Stimulated activated naive CD8-positive, alpha-beta T cell treated with anti-CD3 and anti-CD28 coated beads, Interleukin-15, Interleukin-2, amounts not matched to agents 100 ng/mL and 50 ng/mL, for 24 hours (primary cell): ENCODE data around the gene MYRIP.

Source experiments
- H3K27ac Mint-ChIP-seq: one replicate; pipeline ENCODE4 v1.8.0; 2021; ENCODE audit warnings: mild to moderate bottlenecking, mixed read lengths
- H3K27me3 Mint-ChIP-seq: one replicate; pipeline ENCODE4 v1.8.0; 2021; ENCODE audit warnings: mixed read lengths
- H3K36me3 Mint-ChIP-seq: one replicate; pipeline ENCODE4 v1.8.0; 2021; ENCODE audit warnings: low read depth, mixed read lengths
- H3K4me1 Mint-ChIP-seq: one replicate; pipeline ENCODE4 v1.8.0; 2021; ENCODE audit warnings: low read depth, mixed read lengths
- H3K4me3 Mint-ChIP-seq: one replicate; pipeline ENCODE4 v1.8.0; 2021; ENCODE audit warnings: mild to moderate bottlenecking, mixed read lengths
- H3K9me3 Mint-ChIP-seq: one replicate; pipeline ENCODE4 v1.8.0; 2021; ENCODE audit warnings: mixed read lengths

Gene MYRIP

DNA sequence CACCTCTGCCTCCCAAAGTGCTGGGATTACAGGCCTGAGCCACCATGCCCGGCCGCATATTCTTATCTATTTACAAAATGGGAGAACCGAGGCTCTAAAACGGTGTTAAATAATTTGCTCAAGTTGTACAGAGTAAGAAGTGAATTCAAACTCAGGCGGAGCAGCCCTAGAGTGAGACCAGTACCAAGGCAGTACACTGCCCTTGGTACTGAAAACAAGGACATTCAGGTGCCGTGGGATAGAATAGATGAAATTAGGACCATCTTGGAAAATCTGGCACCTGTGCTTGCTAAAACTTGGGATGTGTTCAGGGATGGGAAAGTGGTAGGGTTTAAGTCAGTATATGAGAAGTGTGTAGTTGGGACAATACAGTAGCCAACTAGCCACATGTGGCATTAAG, 100.7 kb downstream of the MYRIP start:
- H3K36me3 Mint-ChIP-seq = no peaks in the 10 kb centered on the region
- H3K27ac Mint-ChIP-seq = no peak overlapping the region
- no peaks in the 10 kb centered on the region for H3K9me3 Mint-ChIP-seq
- no peaks in the 10 kb centered on the region for H3K27me3 Mint-ChIP-seq
- no peaks in the 10 kb centered on the region for H3K4me1 Mint-ChIP-seq
- no peak overlapping the region for H3K4me3 Mint-ChIP-seq

DNA sequence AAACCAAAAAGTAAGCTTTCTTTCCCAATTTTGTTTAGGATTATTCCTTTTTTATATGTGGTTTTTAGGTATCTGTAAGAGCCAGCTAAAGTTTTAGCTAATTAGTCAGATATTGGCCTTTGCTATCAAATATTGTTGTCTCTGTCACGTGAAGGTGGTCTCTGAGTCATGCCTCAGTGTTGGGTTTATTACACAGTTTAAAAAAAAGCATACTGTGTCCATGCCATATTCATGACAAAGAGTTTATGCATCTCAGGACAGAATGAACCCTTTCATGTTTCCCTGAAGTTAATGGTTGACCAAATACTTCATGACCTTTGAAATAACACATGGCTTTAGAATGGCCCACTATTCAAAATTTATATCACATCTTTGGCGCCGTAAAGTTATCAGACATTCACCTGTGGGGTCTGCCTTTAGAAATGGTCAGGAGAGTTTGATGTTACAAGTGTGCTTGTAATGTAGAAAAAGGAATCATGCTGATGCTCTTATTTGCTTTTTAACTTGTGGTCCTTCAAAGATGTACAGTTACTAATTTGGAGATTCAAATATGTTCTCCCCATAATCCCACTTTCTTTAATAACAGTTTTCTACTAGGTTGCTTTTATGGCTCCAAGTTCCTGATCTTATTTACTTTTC, 101.5 kb downstream of the MYRIP start:
- no peaks in the 10 kb centered on the region for H3K27me3 Mint-ChIP-seq
- H3K27ac Mint-ChIP-seq = no peak overlapping the region
- H3K4me1 Mint-ChIP-seq = no peaks in the 10 kb centered on the region
- no peaks in the 10 kb centered on the region for H3K9me3 Mint-ChIP-seq
- no peak overlapping the region for H3K4me3 Mint-ChIP-seq
- H3K36me3 Mint-ChIP-seq = no peaks in the 10 kb centered on the region

DNA sequence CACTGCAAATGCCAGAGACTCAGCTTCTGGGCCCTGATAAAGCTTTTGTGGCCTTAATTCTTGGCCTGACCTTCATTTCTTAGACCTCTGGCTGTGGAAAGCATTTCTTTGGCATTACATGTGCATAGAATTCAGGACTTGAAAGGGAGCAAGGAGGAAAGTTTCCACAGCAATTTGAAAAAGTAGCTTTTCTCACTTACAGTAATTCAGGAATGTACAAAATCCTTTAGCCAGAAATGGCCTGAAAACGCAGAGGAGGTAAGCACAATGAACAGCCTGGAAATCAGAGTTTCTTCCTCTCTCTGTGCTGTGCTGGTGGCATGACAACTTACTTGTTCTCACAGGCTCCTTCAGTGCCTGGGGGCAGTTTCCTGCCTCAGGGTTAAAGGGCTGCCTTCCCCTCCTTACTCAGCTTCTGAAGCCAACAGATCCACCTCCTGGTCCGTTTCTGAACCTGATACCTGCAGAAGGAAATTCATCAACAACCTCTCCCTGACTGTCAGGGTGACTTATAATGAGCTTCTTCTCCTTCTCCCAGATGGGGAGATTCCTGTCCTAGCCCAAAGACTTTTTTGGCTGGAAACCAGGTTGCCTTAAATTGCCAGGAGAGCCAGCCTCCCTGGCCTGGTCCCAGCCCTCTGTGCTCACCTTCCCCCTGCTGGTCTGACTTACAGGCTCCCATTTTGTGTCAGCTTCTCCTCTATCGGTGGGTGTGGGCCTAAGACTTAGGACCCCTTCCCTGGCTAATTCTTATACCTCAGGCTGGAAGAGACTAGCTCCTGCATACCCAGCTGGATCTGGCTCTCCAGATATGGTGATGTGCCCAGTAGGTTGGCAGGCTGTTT, 102.3 kb downstream of the MYRIP start:
- no peak overlapping the region for H3K27ac Mint-ChIP-seq
- no peaks in the 10 kb centered on the region for H3K27me3 Mint-ChIP-seq

DNA sequence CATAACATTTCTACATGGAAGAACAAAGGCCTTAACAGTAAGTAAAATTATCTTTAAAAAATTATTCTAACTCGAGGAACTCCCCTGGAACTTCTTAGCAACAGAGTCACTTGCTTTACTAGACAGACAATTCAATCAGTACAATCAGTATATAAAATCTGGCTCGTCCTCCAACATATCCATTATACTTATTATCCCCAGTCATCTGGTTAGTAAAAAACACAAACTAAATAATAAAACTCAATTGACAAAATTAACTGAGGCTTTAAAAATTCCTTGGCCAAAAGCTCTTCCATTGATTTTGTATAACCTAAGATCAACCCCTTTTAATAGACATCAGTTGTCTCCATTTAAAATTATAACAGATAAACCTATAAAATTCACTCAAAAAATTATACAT, 105.6 kb downstream of the MYRIP start:
- no peaks in the 10 kb centered on the region for H3K36me3 Mint-ChIP-seq
- no peak overlapping the region for H3K4me3 Mint-ChIP-seq
- H3K27me3 Mint-ChIP-seq = no peaks in the 10 kb centered on the region
- no peak overlapping the region for H3K27ac Mint-ChIP-seq
- no peaks in the 10 kb centered on the region for H3K9me3 Mint-ChIP-seq
- no peaks in the 10 kb centered on the region for H3K4me1 Mint-ChIP-seq

More for the DNA sequence above, 102.3 kb downstream of the MYRIP start:
- Mint-ChIP-seq H3K36me3 (no peaks in the 10 kb centered on the region), H3K4me3 (no peak overlapping the region), H3K9me3 (no peaks in the 10 kb centered on the region), H3K4me1 (no peaks in the 10 kb centered on the region)

DNA sequence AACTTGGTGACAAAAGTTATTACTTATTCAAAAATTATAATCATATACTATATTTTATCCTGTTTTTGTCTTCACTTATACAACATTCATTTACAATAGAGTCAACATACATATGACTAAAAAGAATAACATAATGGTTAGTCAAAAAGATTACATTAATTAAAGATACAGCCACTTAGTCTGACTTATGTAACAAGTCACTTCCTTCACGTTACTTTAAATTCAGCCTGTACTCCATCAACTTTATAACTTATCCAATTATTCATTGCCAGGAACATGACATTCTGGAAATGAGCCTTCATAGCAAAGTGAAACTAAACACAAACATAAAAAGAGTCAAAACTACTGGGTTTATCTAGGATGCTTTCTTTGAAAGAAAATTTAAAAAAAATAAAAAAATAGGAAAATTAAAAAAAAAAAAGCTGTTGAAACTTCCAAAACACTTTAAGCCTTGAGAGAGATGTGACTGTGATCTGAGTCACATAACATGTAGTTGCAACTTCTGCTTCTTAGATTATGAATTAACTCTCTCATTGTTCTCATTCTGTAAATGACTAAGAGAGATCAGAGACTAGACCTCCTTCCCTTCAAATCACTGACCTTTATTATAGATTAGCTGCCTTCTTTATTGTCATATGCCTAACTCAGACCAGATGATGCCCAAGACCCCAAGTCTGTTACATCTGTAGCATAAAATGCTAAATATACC, 107.8 kb downstream of the MYRIP start:
- H3K27ac Mint-ChIP-seq = no peak overlapping the region
- no peaks in the 10 kb centered on the region for H3K27me3 Mint-ChIP-seq
- H3K4me1 Mint-ChIP-seq = no peaks in the 10 kb centered on the region
- no peaks in the 10 kb centered on the region for H3K9me3 Mint-ChIP-seq
- no peak overlapping the region for H3K4me3 Mint-ChIP-seq
- no peaks in the 10 kb centered on the region for H3K36me3 Mint-ChIP-seq

DNA sequence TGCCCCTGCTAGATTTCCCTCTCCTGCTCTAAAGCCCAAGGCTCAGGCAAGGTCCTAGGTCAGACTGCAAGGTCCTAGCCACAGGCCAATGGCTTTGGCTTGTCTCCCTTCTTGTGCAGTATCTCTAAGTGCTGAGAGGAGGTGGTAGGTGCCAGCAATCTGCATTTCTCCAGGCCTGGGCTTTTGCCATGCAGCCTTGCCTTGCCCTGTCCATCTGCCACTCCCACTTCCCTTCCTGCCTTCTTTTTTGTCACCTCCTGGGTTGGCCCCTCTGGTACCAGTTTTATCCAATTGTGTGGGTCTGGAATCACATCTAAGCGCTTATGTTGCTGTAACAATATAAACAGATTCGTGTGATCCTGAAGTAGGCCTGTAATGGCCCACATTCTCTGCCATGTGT, 109.9 kb downstream of the MYRIP start:
- no peaks in the 10 kb centered on the region for H3K27me3 Mint-ChIP-seq
- H3K36me3 Mint-ChIP-seq = no peaks in the 10 kb centered on the region
- no peaks in the 10 kb centered on the region for H3K4me1 Mint-ChIP-seq
- no peaks in the 10 kb centered on the region for H3K9me3 Mint-ChIP-seq
- no peak overlapping the region for H3K4me3 Mint-ChIP-seq
- no peak overlapping the region for H3K27ac Mint-ChIP-seq

DNA sequence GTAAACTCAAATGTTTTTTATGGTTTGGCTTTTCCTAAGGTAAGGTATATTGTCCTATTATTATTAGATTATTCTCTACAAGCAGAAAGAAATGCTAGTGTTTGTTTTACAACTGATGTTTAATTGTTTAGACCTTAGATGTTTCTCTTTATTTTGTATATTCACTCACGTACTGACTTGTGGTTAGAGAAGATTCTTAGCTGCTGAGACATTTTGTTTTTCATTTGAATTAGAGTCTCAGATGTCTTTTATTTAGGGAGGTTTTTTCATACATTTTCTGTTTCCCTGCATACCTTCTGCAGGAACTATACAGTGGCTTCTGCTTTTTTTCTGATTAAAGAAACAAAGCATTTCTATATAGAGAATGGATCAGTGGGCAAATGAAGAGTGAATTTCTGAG, 110.9 kb downstream of the MYRIP start:
- Mint-ChIP-seq H3K27me3 (no peaks in the 10 kb centered on the region), H3K9me3 (no peaks in the 10 kb centered on the region), H3K27ac (no peak overlapping the region), H3K4me3 (no peak overlapping the region), H3K4me1 (no peaks in the 10 kb centered on the region), H3K36me3 (no peaks in the 10 kb centered on the region)

DNA sequence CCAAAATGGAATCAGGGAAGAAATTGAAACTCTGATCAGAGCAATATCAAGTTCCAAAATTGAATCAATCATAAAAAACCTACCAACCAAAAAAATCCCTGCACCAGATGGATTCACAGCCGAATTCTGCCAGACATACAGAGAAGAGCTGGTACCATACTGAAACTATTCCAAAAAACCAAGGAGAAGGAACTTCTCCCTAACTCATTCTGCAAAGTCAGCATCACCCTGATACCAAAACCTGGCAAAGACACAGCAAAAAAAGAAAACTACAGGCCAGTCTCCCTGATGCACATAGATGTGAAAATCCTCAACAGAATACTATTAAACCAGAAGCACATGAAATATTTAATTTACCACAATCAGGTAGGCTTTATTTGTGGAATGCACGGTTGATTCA, 118.1 kb downstream of the MYRIP start:
- no peak overlapping the region for H3K27ac Mint-ChIP-seq
- no peaks in the 10 kb centered on the region for H3K36me3 Mint-ChIP-seq

DNA sequence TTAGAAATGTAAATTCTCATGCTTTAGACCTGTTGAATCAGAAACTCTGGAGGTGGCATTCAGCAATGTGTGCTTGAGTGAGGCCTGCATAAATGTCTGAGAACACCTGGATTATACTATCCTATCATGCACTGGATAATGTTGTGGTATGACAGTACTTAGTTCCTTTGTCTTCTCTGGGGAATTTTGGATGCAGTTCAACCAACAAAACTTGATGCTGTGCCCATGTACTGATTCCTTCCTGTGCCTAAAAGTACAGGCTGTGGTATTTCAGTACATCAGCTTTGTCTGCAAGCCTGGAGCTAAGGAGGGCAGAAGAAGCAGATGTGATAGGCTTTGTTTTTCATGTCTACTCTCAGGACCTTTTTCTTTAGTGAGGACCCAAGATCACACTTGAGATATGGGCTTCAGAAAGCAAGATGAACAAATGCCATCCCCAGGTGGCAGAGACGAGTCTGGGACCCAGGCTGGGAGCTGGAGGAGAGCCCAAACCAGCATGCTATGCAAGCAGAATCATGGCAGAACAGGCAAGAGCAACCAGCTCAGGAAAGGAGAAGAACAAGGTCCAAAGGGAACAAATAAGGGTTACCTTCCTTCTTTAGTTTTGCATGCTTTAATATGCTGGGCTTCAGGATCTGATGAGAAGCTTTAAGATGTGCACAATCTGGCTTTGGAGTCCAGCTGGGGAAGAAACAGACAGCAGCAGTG, 124.7 kb downstream of the MYRIP start:
- Mint-ChIP-seq H3K9me3 (no peaks in the 10 kb centered on the region), H3K27ac (no peak overlapping the region), H3K36me3 (no peaks in the 10 kb centered on the region), H3K4me3 (no peak overlapping the region), H3K27me3 (no peaks in the 10 kb centered on the region), H3K4me1 (no peaks in the 10 kb centered on the region)

More for the DNA sequence above, 118.1 kb downstream of the MYRIP start:
- Mint-ChIP-seq H3K27me3 (no peaks in the 10 kb centered on the region), H3K9me3 (no peaks in the 10 kb centered on the region), H3K4me3 (no peak overlapping the region), H3K4me1 (no peaks in the 10 kb centered on the region)

DNA sequence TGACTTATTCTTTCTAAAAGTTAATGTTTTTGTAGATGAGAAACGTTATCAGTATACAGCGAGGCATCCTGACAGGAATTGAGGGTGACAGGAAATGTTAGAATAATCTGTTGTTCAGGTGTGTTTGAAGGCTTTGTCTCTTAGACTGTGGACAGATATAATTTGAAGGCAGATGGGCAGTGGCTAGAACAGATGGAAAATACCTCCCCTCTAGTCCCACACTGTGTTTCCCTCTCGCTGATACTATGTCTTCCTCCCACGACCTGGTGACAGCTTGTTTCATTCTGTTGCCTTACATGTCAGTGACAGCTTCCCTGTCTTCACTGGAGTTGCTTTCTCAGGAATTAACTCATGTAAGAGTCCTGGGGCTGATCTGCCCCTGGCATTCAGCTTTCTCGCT, 125.3 kb downstream of the MYRIP start:
- Mint-ChIP-seq H3K36me3 (no peaks in the 10 kb centered on the region), H3K4me3 (no peak overlapping the region), H3K4me1 (no peaks in the 10 kb centered on the region), H3K27ac (no peak overlapping the region), H3K27me3 (no peaks in the 10 kb centered on the region), H3K9me3 (no peaks in the 10 kb centered on the region)

DNA sequence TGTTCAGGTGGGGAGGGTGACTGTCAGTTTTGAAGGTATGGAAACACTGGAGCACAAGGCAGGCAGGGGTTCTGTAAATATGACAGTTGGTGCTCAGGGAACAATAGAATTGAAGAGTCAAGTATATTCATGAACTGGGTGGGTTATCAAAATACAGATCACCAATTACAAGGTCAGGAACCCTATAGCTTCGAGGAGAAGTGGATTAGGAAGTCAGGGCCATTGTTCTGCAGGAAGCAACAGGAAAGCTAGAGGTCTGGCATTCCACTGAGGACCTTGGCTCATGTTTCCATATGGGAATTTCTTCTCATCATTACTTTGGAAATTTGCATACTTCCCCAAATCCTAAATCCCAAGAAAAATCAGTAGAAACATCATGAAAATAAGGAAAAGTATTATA, 125.9 kb downstream of the MYRIP start:
- Mint-ChIP-seq H3K9me3 (no peaks in the 10 kb centered on the region), H3K27me3 (no peaks in the 10 kb centered on the region), H3K27ac (no peak overlapping the region), H3K36me3 (no peaks in the 10 kb centered on the region), H3K4me3 (no peak overlapping the region), H3K4me1 (no peaks in the 10 kb centered on the region)

DNA sequence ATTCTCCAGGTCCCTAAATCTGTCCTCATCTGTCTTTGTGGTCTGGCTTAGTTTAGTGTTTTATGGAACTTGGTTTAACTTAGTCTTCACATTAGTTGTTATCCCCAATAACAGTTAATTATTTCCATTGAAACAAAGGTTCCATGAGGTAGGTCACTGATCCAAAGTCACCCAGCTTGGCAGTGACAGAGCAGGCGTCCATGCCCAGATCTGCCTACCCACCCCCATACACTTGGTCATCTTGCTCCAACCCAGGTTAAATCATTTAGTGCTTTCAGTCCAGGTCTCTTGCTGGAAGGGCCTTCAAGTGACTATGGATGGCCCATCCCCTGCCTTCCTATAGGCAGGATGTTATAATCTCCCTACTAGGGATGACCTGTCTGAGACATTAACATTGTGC, 127.4 kb downstream of the MYRIP start:
- Mint-ChIP-seq H3K27ac (no peak overlapping the region), H3K4me3 (no peak overlapping the region), H3K27me3 (peaks cover under 1% of the 10 kb centered on the region), H3K4me1 (no peaks in the 10 kb centered on the region), H3K36me3 (no peaks in the 10 kb centered on the region), H3K9me3 (no peaks in the 10 kb centered on the region)

DNA sequence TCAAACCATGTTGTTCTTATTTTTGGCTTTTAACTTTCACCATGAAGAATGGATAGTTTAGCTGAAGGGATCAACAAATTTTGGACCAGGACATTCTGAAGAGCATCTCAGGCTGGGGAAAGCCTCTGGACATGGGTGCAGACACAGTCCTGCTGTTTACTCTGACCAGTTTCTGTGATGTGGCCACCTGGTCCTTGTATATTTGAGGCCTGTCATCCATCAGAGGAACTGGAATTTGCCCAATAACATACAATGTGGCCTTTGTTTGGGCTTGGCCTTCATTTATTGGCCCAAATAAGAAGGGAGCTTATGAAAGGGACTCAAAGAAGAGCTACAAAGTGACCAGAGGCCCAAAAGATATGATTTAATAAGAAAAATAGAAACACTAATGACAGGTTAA, 127.9 kb downstream of the MYRIP start:
- peaks cover 4% of the 10 kb centered on the region for H3K27me3 Mint-ChIP-seq
- H3K9me3 Mint-ChIP-seq = no peaks in the 10 kb centered on the region
- no peaks in the 10 kb centered on the region for H3K36me3 Mint-ChIP-seq

DNA sequence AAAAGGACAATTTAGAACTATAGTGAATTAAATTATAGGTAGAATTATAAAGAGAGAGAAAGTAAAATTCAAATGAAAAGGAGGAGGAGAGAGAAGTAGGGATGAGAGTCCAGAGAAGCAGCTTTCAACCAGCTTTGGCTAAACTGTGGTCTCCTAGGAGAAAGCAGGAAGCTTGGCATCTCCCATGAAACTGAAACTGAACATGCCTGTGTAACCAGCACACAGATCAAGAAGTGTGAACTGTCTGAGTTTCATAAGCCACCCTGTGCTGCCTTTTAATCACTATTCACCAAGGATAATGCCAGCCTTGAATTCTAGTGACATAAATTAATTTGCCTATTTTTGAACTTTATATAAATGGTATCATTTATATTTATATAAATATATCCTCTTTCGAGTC, 128.5 kb downstream of the MYRIP start:
- Mint-ChIP-seq H3K4me3 (no peak overlapping the region), H3K9me3 (no peaks in the 10 kb centered on the region), H3K36me3 (no peaks in the 10 kb centered on the region), H3K4me1 (no peaks in the 10 kb centered on the region), H3K27me3 (peaks cover 4% of the 10 kb centered on the region), H3K27ac (no peak overlapping the region)

More for the DNA sequence above, 127.9 kb downstream of the MYRIP start:
- Mint-ChIP-seq H3K27ac (no peak overlapping the region), H3K4me1 (no peaks in the 10 kb centered on the region), H3K4me3 (no peak overlapping the region)

DNA sequence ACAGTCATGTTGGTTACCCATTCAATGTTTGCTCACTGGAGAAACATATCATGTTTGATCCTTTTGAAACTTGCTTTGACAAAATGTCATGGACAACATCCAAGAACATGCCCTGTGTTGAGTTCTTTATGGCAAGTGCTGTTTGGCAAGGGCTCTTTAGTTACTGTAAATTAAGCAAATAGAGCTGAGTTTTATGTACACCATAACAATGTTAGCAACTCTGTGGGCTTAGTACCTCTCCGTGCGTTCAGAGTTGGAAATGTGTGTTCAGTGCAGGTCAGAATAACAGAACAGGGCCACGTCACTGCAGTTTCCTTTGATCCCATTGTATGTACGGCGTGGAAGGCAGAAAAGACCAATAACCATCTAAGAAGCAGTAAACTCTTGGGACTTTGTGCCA, 132.5 kb downstream of the MYRIP start:
- H3K9me3 Mint-ChIP-seq = no peaks in the 10 kb centered on the region
- H3K4me3 Mint-ChIP-seq = no peak overlapping the region
- peaks cover 7% of the 10 kb centered on the region for H3K27me3 Mint-ChIP-seq
- H3K36me3 Mint-ChIP-seq = no peaks in the 10 kb centered on the region
- no peaks in the 10 kb centered on the region for H3K4me1 Mint-ChIP-seq
- H3K27ac Mint-ChIP-seq = no peak overlapping the region
